HFF-Myc (cell line): Measurements from ENCODE around the gene DVL2.

Experiments used
- DNase-seq: peaks from one replicate; pipeline ENCODE4 v3.0.0-alpha.2; 2011; ENCODE audit warnings: low read depth; ENCODE audit errors: extremely low read depth
- H3K4me3 ChIP-seq: replicated peaks from 2 replicates; pipeline ENCODE4 v1.5.1; 2011; ENCODE audit warnings: low read depth, mild to moderate bottlenecking, control low read depth, low read length
- CTCF ChIP-seq: IDR thresholded peaks from 2 replicates; pipeline ENCODE4 v1.5.1; 2012; ENCODE audit warnings: mild to moderate bottlenecking, low read depth, low read length, control low read depth; ENCODE audit errors: missing control alignments

Gene DVL2

DNA sequence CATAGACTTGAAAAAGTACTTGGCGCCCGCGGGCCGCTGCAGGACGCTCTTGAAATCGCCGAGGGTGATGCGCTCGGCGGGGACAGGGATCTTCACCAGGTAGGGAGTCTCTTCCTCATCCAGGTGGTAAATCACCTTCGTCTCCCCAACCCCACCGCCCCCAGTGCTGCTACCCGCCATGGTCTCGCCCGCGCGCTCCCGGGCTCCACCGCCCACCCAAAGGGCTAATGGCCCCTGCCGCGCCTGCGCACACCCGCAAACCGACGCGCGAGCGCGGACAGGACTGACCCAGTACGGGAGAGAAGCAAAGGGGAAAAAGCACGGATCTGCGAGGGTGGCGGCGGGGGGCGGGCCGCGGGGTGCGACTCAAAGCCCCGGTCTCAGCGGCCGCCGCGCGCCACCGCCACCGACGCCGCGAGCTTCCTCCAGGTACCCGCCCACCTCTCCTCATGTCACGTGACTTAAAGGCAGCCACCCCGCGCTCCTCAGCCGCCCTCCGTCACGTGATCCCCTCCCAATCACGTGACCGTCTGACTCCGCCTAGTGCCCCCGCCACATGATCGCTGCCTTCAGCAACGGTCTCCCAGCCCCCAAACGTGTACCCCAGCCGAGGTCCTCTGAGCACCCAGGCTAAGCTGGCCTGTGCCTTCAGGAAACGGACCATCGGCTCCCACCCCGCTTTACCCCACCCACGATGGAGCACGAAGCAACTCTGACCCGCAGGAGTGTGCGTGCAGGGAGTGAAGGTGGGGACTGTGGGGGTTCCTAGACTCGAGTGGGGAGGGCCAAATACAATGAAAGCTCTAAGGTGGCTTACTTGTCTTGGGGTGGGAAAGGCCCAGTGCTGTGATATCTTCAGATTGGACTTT, at the start of gene DVL2:
TSS of gene DVL2 (minus strand) at position 435 of the 869 bp plus-strand sequence. CDS start at position 180, 255 bp downstream.
- no peak for TF ChIP-seq CTCF
- H3K4me3 ChIP-seq: peak within 1 kb of the TSS; percentile 92
- DNase-seq: no peak

- no peak overlapping the region for H3K4me3 ChIP-seq
- no peak for DNase-seq
- TF ChIP-seq CTCF: no peak
These were observed 49.3 kb upstream of the DVL2 start for GRCh38 chr17:7283471-7284216.

- no peak for DNase-seq
- TF ChIP-seq CTCF: no peak
- H3K4me3 ChIP-seq: peak overlapping the region; percentile 51
These were observed 48.5 kb upstream of the DVL2 start for GRCh38 chr17:7282752-7283321.

- no peak for DNase-seq
- no peak for TF ChIP-seq CTCF
- H3K4me3 ChIP-seq: peak overlapping the region; percentile 51
These were observed 47.8 kb upstream of the DVL2 start for GRCh38 chr17:7281953-7282751.

DNA sequence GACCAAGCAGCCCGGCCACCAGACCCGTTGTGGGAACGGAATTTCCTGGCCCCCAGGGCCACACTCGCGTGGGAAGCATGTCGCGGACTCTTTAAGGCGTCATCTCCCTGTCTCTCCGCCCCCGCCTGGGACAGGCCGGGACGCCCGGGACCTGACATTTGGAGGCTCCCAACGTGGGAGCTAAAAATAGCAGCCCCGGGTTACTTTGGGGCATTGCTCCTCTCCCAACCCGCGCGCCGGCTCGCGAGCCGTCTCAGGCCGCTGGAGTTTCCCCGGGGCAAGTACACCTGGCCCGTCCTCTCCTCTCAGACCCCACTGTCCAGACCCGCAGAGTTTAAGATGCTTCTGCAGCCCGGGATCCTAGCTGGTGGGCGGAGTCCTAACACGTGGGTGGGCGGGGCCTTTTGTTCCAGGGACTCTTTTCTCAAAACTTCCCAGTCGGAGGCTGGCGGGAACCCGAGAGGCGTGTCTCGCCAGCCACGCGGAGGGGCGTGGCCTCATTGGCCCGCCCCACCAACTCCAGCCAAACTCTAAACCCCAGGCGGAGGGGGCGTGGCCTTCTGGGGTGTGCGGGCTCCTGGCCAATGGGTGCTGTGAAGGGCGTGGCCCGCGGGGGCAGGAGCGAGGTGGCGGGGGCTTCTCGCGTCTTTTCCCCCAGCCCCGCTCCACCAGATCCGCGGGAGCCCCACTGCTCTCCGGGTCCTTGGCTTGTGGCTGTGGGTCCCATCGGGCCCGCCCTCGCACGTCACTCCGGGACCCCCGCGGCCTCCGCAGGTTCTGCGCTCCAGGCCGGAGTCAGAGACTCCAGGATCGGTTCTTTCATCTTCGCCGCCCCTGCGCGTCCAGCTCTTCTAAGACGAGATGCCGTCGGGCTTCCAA, 47.0 kb upstream of the DVL2 start, which contains the start of gene SLC2A4:
TSS of gene SLC2A4 (plus strand) at position 645 of the 879 bp plus-strand sequence. CDS start at position 862, 217 bp downstream.
- TF ChIP-seq CTCF: no peak
- DNase-seq: peak; percentile 88
- peak within 1 kb of the TSS; percentile 51 for H3K4me3 ChIP-seq
